ENCODE results near the gene OR4F29.
"Not testable (repeated sequence)": the region's sequence is repeated elsewhere in the genome, so short reads cannot be mapped to it uniquely, and the experiment has no call there.

The OR4F29 gene

GRCh38 chr1:451578-451977 is at the start of gene OR4F29:
Gene OR4F29, minus strand, starts transcription at chr1:451678. Its CDS starts 0 bp downstream, at chr1:451678.
- not testable (repeated sequence) for DNase-seq
